Aorta (tissue), 5 donors: ENCODE measurements around the gene MYCBP2. TPM values are rescaled to one million over a fixed set of nuclear protein-coding genes. Genes with fewer than 3 reads are reported as not detected.
"Not testable (repeated sequence)": the region's sequence is repeated elsewhere in the genome, so short reads cannot be mapped to it uniquely, and the experiment has no call there.

Source experiments
- ATAC-seq: fragments of 200-7000 bp; cut with Tn5 transposase; one replicate; pipeline ENCODE4 v1.9.1; 2022; ENCODE audit warnings: moderate library complexity; ENCODE audit not compliant: low FRiP score
- DNase-seq, 2 donors: peaks; one replicate each; pipeline ENCODE4 v3.0.0-alpha.2; 2020
- H3K27ac ChIP-seq, 2 donors: one replicate each; pipeline ENCODE4 v1.5.1; 2013; ENCODE audit warnings: low read length in 2 of 2, mild to moderate bottlenecking in 2 of 2, moderate library complexity in 2 of 2, control low read depth in 1 of 2, inconsistent platforms in 1 of 2, low read depth in 1 of 2
- H3K27me3 ChIP-seq, 2 donors: one replicate each; pipeline ENCODE4 v1.6.1; 2013; ENCODE audit warnings: control low read depth in 1 of 2, low read length in 1 of 2, mild to moderate bottlenecking in 1 of 2, moderate library complexity in 1 of 2; ENCODE audit not compliant: insufficient read depth in 2 of 2, control insufficient read depth in 1 of 2
- H3K36me3 ChIP-seq, 2 donors: one replicate each; pipeline ENCODE4 v1.6.1; 2013; ENCODE audit warnings: control low read depth in 1 of 2, low read length in 1 of 2, mild to moderate bottlenecking in 1 of 2; ENCODE audit not compliant: insufficient read depth in 2 of 2, control insufficient read depth in 1 of 2
- H3K4me1 ChIP-seq, 2 donors: one replicate each; pipeline ENCODE4 v1.6.1; 2013; ENCODE audit warnings: low read length in 2 of 2, control low read depth in 1 of 2, mild to moderate bottlenecking in 1 of 2, moderate library complexity in 1 of 2; ENCODE audit not compliant: insufficient read depth in 2 of 2, control insufficient read depth in 1 of 2
- H3K4me3 ChIP-seq, 2 donors: one replicate each; pipeline ENCODE4 v1.5.1; 2013; ENCODE audit warnings: low read length in 2 of 2, control low read depth in 1 of 2, mild to moderate bottlenecking in 1 of 2
- H3K9me3 ChIP-seq: one replicate; pipeline ENCODE4 v1.6.1; 2013; ENCODE audit warnings: mild to moderate bottlenecking, low read length; ENCODE audit not compliant: control insufficient read depth
- WGBS, 2 donors: extraction: QIAGEN DNeasy Blood & Tissue Kit; methylation state at CpG; one replicate each; pipeline ENCODE4 v1.1.7; 2013; 5-methylcytosine and 5-hydroxymethylcytosine counted together
- intact Hi-C, 2 donors: fragments of 100-400 bp; cut with DNase I; formaldehyde crosslinking; loops; one replicate each; pipeline versions ENCODE4 v1.14.2 to v1.15.0; 2022
- polyA plus RNA-seq, 2 donors: library from polyadenylated mRNA; stranded (reverse); fragments of 200-250 nt; gene quantifications; one replicate each; pipeline ENCODE4 v1.2.3, GENCODE V29; 2013
- total RNA-seq, 2 donors: library from RNA; stranded (reverse); fragmentation: NEBNext Ultra II Directional; extraction: Animal tissue kit (Norgen Biotek cat#: 25700); gene quantifications; one replicate each; pipeline ENCODE4 v1.2.1, GENCODE V29; 2021
- donor health status: healthy with polysubstance abuse.
- donor health status: Bipolar disorder and iron deficiency.
- donor health status: DM: no; HTN: no; CAD: no.
- donor health status: DM: no; HTN: no; CAD: no.
- donor health status: DM: yes; HTN: yes; CAD: no.

MYCBP2 gene
- total and polyA plus RNA-seq, 4 donors, result 8.1 to 166 (median 96.1) TPM

- DNase-seq (no peak), ATAC-seq (peak; percentile 38)
- no peaks in the 10 kb centered on the region for H3K27me3 ChIP-seq
- H3K27ac ChIP-seq, result peak overlapping the region in 1 of 2 donors; percentile 85
- H3K9me3 ChIP-seq, result no peaks in the 10 kb centered on the region
- no peaks in the 10 kb centered on the region for H3K4me1 ChIP-seq
- no peaks in the 10 kb centered on the region for H3K36me3 ChIP-seq
- 8 to 16% methylated on average over 5 of the region's 5 CpGs for WGBS, 2 donors
- H3K4me3 ChIP-seq, result peak overlapping the region in 1 of 2 donors; percentile 18
- intact Hi-C loops, result no loop called here
These were observed 26.5 kb downstream of the MYCBP2 start for GRCh38 chr13:77300176-77301037.

- Histone ChIP-seq H3K9me3 (no peaks in the 10 kb centered on the region), H3K4me1 (no peaks in the 10 kb centered on the region), H3K27ac (no peak overlapping the region), H3K27me3 (no peaks in the 10 kb centered on the region), H3K4me3 (no peak overlapping the region), H3K36me3 (no peaks in the 10 kb centered on the region)
- ATAC-seq (no peak), DNase-seq (no peak)
- intact Hi-C loops, result no loop called here
- 2 to 9% methylated on average over 1 of the region's 1 CpG for WGBS, 2 donors
These were observed 27.3 kb downstream of the MYCBP2 start for GRCh38 chr13:77299587-77299986.

- ATAC-seq (no peak), DNase-seq (no peak)
- H3K9me3 ChIP-seq, result no peaks in the 10 kb centered on the region
- H3K4me3 ChIP-seq, result no peak overlapping the region
- WGBS, 2 donors, result 86 to 89% methylated on average over 3 of the region's 3 CpGs
- intact Hi-C loops, result no loop called here
- no peaks in the 10 kb centered on the region for H3K27me3 ChIP-seq
- H3K27ac ChIP-seq, result no peak overlapping the region
- no peaks in the 10 kb centered on the region for H3K36me3 ChIP-seq
- H3K4me1 ChIP-seq, result no peaks in the 10 kb centered on the region
These were observed 28.5 kb downstream of the MYCBP2 start for GRCh38 chr13:77298426-77298825.

GRCh38 chr13:77291774-77292173, 35.1 kb downstream of the MYCBP2 start:
- DNase-seq (no peak), ATAC-seq (no peak)
- intact Hi-C loops, result no loop called here
- H3K4me3 ChIP-seq, result no peak overlapping the region
- no peaks in the 10 kb centered on the region for H3K27me3 ChIP-seq
- WGBS, 2 donors, result 41 to 52% methylated on average over 4 of the region's 4 CpGs
- H3K36me3 ChIP-seq, result peaks cover 2 to 5% of the 10 kb centered on the region in 2 donors
- H3K27ac ChIP-seq, result no peak overlapping the region
- peaks cover 2% of the 10 kb centered on the region for H3K9me3 ChIP-seq
- no peaks in the 10 kb centered on the region for H3K4me1 ChIP-seq

GRCh38 chr13:77290342-77290741, 36.6 kb downstream of the MYCBP2 start:
- H3K4me3 ChIP-seq, result no peak overlapping the region
- no peaks in the 10 kb centered on the region for H3K27me3 ChIP-seq
- no peak for DNase-seq
- H3K4me1 ChIP-seq, result no peaks in the 10 kb centered on the region
- ATAC-seq, result no peak
- H3K27ac ChIP-seq, result no peak overlapping the region
- H3K36me3 ChIP-seq, result peaks cover 2 to 5% of the 10 kb centered on the region in 2 donors
- WGBS, 2 donors, result 97 to 99% methylated on average over 2 of the region's 2 CpGs
- intact Hi-C loops, result no loop called here
- peaks cover 2% of the 10 kb centered on the region for H3K9me3 ChIP-seq

- no peak overlapping the region for H3K4me3 ChIP-seq
- peaks cover 2 to 5% of the 10 kb centered on the region in 2 donors for H3K36me3 ChIP-seq
- H3K9me3 ChIP-seq, result peaks cover 2% of the 10 kb centered on the region
- intact Hi-C loops, result no loop called here
- no peak for DNase-seq
- ATAC-seq, result no peak
- no peaks in the 10 kb centered on the region for H3K4me1 ChIP-seq
- H3K27ac ChIP-seq, result no peak overlapping the region
- H3K27me3 ChIP-seq, result no peaks in the 10 kb centered on the region
These were observed 37.0 kb downstream of the MYCBP2 start for GRCh38 chr13:77289851-77290250.

- ATAC-seq, DNase-seq, intact Hi-C loops, H3K4me1 ChIP-seq, H3K9me3 ChIP-seq, H3K36me3 ChIP-seq, H3K27ac ChIP-seq, H3K4me3 ChIP-seq, H3K27me3 ChIP-seq: not testable (repeated sequence)
- WGBS, 2 donors, result 96% methylated on average over 3 of the region's 3 CpGs
These were observed 41.3 kb downstream of the MYCBP2 start for GRCh38 chr13:77285632-77286031.

GRCh38 chr13:77285098-77285497, 41.8 kb downstream of the MYCBP2 start:
- no peaks in the 10 kb centered on the region for H3K27me3 ChIP-seq
- no peak overlapping the region for H3K27ac ChIP-seq
- no peak for DNase-seq
- intact Hi-C loops, result no loop called here
- H3K36me3 ChIP-seq, result no peaks in the 10 kb centered on the region
- no peaks in the 10 kb centered on the region for H3K9me3 ChIP-seq
- no peak for ATAC-seq
- H3K4me1 ChIP-seq, result no peaks in the 10 kb centered on the region
- WGBS, 2 donors, result 71 to 74% methylated on average over 1 of the region's 1 CpG
- H3K4me3 ChIP-seq, result no peak overlapping the region

GRCh38 chr13:77274126-77274525, 52.8 kb downstream of the MYCBP2 start:
- H3K4me1 ChIP-seq, result no peaks in the 10 kb centered on the region
- no peak for ATAC-seq
- intact Hi-C loops, result loop anchor here (10.0 kb wide), 1 partner anchor 201 kb away; no protein-coding TSS in a partner anchor
- DNase-seq, result no peak
- no peak overlapping the region for H3K27ac ChIP-seq
- H3K9me3 ChIP-seq, result no peaks in the 10 kb centered on the region
- no peaks in the 10 kb centered on the region for H3K27me3 ChIP-seq
- H3K4me3 ChIP-seq, result no peak overlapping the region
- peaks cover 0 to 2% of the 10 kb centered on the region in 2 donors for H3K36me3 ChIP-seq
- WGBS, 2 donors, result 94 to 100% methylated on average over 1 of the region's 1 CpG
